SK-N-SH (cell line): Measurements from ENCODE around the gene THAP12. TPM values are rescaled to one million over a fixed set of nuclear protein-coding genes. Genes with fewer than 3 reads are reported as not detected.

ENCODE experiments used
- CTCF ChIA-PET: fragments of 300-600, 350-600 bp; formaldehyde crosslinking; extraction: SDS; loops from one replicate; lab custom pipeline; 2021; lab: Yijun Ruan, JAX
- POLR2A ChIA-PET: fragments of 350-600 bp; sonication (Branson Sonifier 250); formaldehyde crosslinking; extraction: SDS; loops from one replicate; lab custom pipeline; 2020; ENCODE audit warnings: antibody characterized with exemption, inconsistent platforms; lab: Yijun Ruan, JAX
- DNase-seq: peaks from one replicate; pipeline ENCODE4 v3.0.0; 2012
- H2AFZ ChIP-seq: fragments of 200-600 bp; sonication (generic); 2 replicates; pipeline ENCODE4 v1.8.1; 2016; ENCODE audit warnings: antibody characterized with exemption, mild to moderate bottlenecking, low read depth
- H3F3A ChIP-seq: fragments of 200-600 bp; sonication (generic); replicated peaks from 2 replicates; pipeline ENCODE3; 2016; ENCODE audit warnings: antibody characterized with exemption, mild to moderate bottlenecking; ENCODE audit not compliant: insufficient read depth
- H3K27ac ChIP-seq, 2 experiments: fragments of 200-500 bp in 1 of 2; fragments of 200-600 bp in 1 of 2; sonication (Bioruptor generic) in 1 of 2; sonication (generic), shearing (Covaris generic) in 1 of 2; 2 replicates each; pipeline versions ENCODE4 v1.5.1 to v1.6.1; 2014 to 2016; ENCODE audit warnings: low read depth in 2 of 2, inconsistent platforms in 1 of 2, low read length in 1 of 2, mild to moderate bottlenecking in 1 of 2, mixed read lengths in 1 of 2
- H3K27me3 ChIP-seq: fragments of 200-600 bp; sonication (generic), shearing (Covaris generic); 2 replicates; pipeline ENCODE4 v1.6.1; 2016; ENCODE audit warnings: mixed run types; ENCODE audit not compliant: insufficient read depth
- H3K36me3 ChIP-seq, 2 experiments: fragments of 200-500 bp in 1 of 2; fragments of 200-600 bp in 1 of 2; sonication (Bioruptor generic) in 1 of 2; sonication (generic) in 1 of 2; replicated peaks in 1 of 2; 2 replicates each; pipeline versions ENCODE3 to v1.5.1; 2014 to 2016; ENCODE audit warnings: low read length in 1 of 2, mild to moderate bottlenecking in 1 of 2; ENCODE audit not compliant: insufficient read depth in 2 of 2, control insufficient read depth in 1 of 2
- H3K4me1 ChIP-seq, 2 experiments: fragments of 200-500 bp in 1 of 2; fragments of 200-600 bp in 1 of 2; sonication (Bioruptor generic) in 1 of 2; sonication (generic), shearing (Covaris generic) in 1 of 2; 2 replicates each; pipeline versions ENCODE4 v1.5.1 to v1.6.1; 2014 to 2016; ENCODE audit warnings: low read depth in 1 of 2, low read length in 1 of 2, mixed run types in 1 of 2; ENCODE audit not compliant: insufficient read depth in 2 of 2, control insufficient read depth in 1 of 2
- H3K4me2 ChIP-seq: fragments of 200-600 bp; sonication (generic), shearing (Covaris generic); 2 replicates; pipeline ENCODE4 v1.6.1; 2017; ENCODE audit warnings: mixed run types
- H3K4me3 ChIP-seq, 2 experiments: fragments of 200-500 bp in 1 of 2; fragments of 200-600 bp in 1 of 2; sonication (Bioruptor generic) in 1 of 2; sonication (generic), shearing (Covaris generic) in 1 of 2; 2 replicates each; pipeline versions ENCODE4 v1.5.1 to v1.8.1; 2014 to 2016; ENCODE audit warnings: low read depth in 2 of 2, inconsistent platforms in 1 of 2, low read length in 1 of 2, mild to moderate bottlenecking in 1 of 2, mixed read lengths in 1 of 2, moderate library complexity in 1 of 2
- H3K79me2 ChIP-seq: fragments of 200-600 bp; sonication (generic); 2 replicates; pipeline ENCODE4 v1.8.1; 2017; ENCODE audit warnings: mild to moderate bottlenecking; ENCODE audit not compliant: insufficient read depth
- H3K9ac ChIP-seq: fragments of 200-600 bp; sonication (generic); 2 replicates; pipeline ENCODE4 v1.6.1; 2017; ENCODE audit warnings: mixed run types
- H3K9me2 ChIP-seq: fragments of 200-600 bp; sonication (generic); 2 replicates; pipeline ENCODE4 v1.6.1; 2017; ENCODE audit warnings: mixed run types
- H3K9me3 ChIP-seq: fragments of 200-600 bp; sonication (generic); 2 replicates; pipeline ENCODE4 v1.6.1; 2017; ENCODE audit warnings: mixed run types, mild to moderate bottlenecking, moderate library complexity
- H4K20me1 ChIP-seq: fragments of 200-600 bp; sonication (generic); 2 replicates; pipeline ENCODE4 v1.6.1; 2017; ENCODE audit warnings: mild to moderate bottlenecking, mixed run types; ENCODE audit not compliant: insufficient read depth
- CHD2 ChIP-seq: fragments of 150-350 bp; IDR thresholded peaks from 2 replicates; pipeline ENCODE4 v1.6.1; 2018; ENCODE audit warnings: low read length; ENCODE audit not compliant: partially characterized antibody
- CTCF ChIP-seq: fragments of 200-600 bp; sonication (generic); IDR thresholded peaks from 2 replicates; pipeline ENCODE4 v1.6.1; 2017; ENCODE audit warnings: antibody characterized with exemption, mild to moderate bottlenecking, moderate library complexity
- EZH2phosphoT487 ChIP-seq: fragments of 200-600 bp; sonication (generic); IDR thresholded peaks from 2 replicates; pipeline ENCODE4 v1.6.1; 2017; ENCODE audit warnings: low read depth, mixed run types, mild to moderate bottlenecking, antibody characterized with exemption, moderate library complexity, borderline replicate concordance
- FOSL2 ChIP-seq: IDR thresholded peaks from 2 replicates; pipeline ENCODE4 v1.4.0; 2012; ENCODE audit warnings: low read depth, mild to moderate bottlenecking, moderate library complexity, borderline replicate concordance
- FOXJ3 ChIP-seq: sonication (generic); formaldehyde crosslinking; IDR thresholded peaks from 2 replicates; pipeline ENCODE4 v1.5.1; 2020; ENCODE audit warnings: mild to moderate bottlenecking, missing genetic modification reagents
- GABPA ChIP-seq: IDR thresholded peaks from 2 replicates; pipeline ENCODE4 v1.4.0; 2012; ENCODE audit warnings: low read depth, mild to moderate bottlenecking
- IRF3 ChIP-seq: fragments of 150-350 bp; IDR thresholded peaks from 2 replicates; pipeline ENCODE4 v1.6.1; 2016; ENCODE audit warnings: mild to moderate bottlenecking, low read depth, low read length
- MAX ChIP-seq: IDR thresholded peaks from 2 replicates; pipeline ENCODE4 v1.4.0; 2012; ENCODE audit warnings: low read depth
- MEF2A ChIP-seq: IDR thresholded peaks from 2 replicates; pipeline ENCODE4 v1.4.0; 2012; ENCODE audit warnings: low read depth, borderline replicate concordance
- MXI1 ChIP-seq: IDR thresholded peaks from 2 replicates; pipeline ENCODE4 v1.6.1; 2012; ENCODE audit warnings: mild to moderate bottlenecking, low read depth, low read length, improper control_type of control experiment
- NRF1 ChIP-seq: IDR thresholded peaks from 2 replicates; pipeline ENCODE4 v1.6.1; 2012; ENCODE audit warnings: low read depth, mild to moderate bottlenecking, low read length
- POLR2AphosphoS5 ChIP-seq: IDR thresholded peaks from 2 replicates; pipeline ENCODE4 v1.6.1; 2012; ENCODE audit warnings: low read depth, low read length
- REST ChIP-seq: IDR thresholded peaks from 2 replicates; pipeline ENCODE4 v1.6.1; 2012; ENCODE audit warnings: mild to moderate bottlenecking, low read depth, low read length, moderate library complexity
- TCF12 ChIP-seq: IDR thresholded peaks from 2 replicates; pipeline ENCODE4 v1.4.0; 2012
- TEAD4 ChIP-seq: IDR thresholded peaks from 2 replicates; pipeline ENCODE4 v1.4.0; 2012; ENCODE audit warnings: mild to moderate bottlenecking, borderline replicate concordance; ENCODE audit not compliant: insufficient read depth
- USF2 ChIP-seq: fragments of 150-350 bp; IDR thresholded peaks from 2 replicates; pipeline ENCODE4 v1.6.1; 2017; ENCODE audit warnings: antibody characterized with exemption, low read length, low read depth, borderline replicate concordance
- polyA plus RNA-seq, 3 experiments: library from polyadenylated mRNA; depleted of rRNA; stranded (reverse); fragments of >200 nt; gene quantifications; 2 replicates each; pipeline ENCODE4 v1.2.3, GENCODE V29; 2012

THAP12 gene
- polyA plus RNA-seq, 1 of the 3 experiments (the other 2 are of a cell fraction), result 14.9 TPM

GRCh38 chr11:76380977-76381719 is at the start of gene THAP12, which contains the start of gene GVQW3 (continued):
- no peak for TF ChIP-seq FOXJ3 (CRISPR knock-in tag)
- TF ChIP-seq REST, result no peak
- peak; percentile 69 for TF ChIP-seq GABPA
- peak; percentile 93 for TF ChIP-seq MXI1
- no peak for TF ChIP-seq TEAD4
- peak; percentile 92 for TF ChIP-seq POLR2AphosphoS5
- TF ChIP-seq USF2, result no peak
- TF ChIP-seq IRF3, result no peak

GRCh38 chr11:76426660-76427059 is 45.7 kb upstream of the THAP12 start:
- Histone ChIP-seq H3K36me3 (no peaks in the 10 kb centered on the region), H3K9me3 (no peaks in the 10 kb centered on the region), H3K4me1 (no peaks in the 10 kb centered on the region; a peak in 1 of 4 replicates), H4K20me1 (no peaks in the 10 kb centered on the region), H3K79me2 (no peaks in the 10 kb centered on the region), H2AFZ (no peak overlapping the region), H3K9ac (no peak overlapping the region), H3K4me3 (no peak overlapping the region), H3K27me3 (no peaks in the 10 kb centered on the region), H3K27ac (no peak overlapping the region), H3K9me2 (no peaks in the 10 kb centered on the region), H3K4me2 (no peak overlapping the region), H3F3A (no peaks in the 10 kb centered on the region)
- POLR2A ChIA-PET, result no interaction called here
- CTCF ChIA-PET, result no interaction called here
- no peak for DNase-seq
- TF ChIP-seq POLR2AphosphoS5, result no peak
- no peak for TF ChIP-seq MAX
- no peak for TF ChIP-seq CTCF
- TF ChIP-seq CHD2, result no peak
- TF ChIP-seq FOXJ3 (CRISPR knock-in tag), result no peak
- TF ChIP-seq NRF1, result no peak
- no peak for TF ChIP-seq IRF3
- no peak for TF ChIP-seq FOSL2
- no peak for TF ChIP-seq MEF2A
- no peak for TF ChIP-seq EZH2phosphoT487
- TF ChIP-seq TCF12, result no peak
- TF ChIP-seq REST, result no peak
